Measurements from ENCODE around the gene CD46.

Gene CD46

GRCh38 chr1:207799989-207800648, 48.3 kb downstream of the CD46 start:
- no peak for DNase-seq

GRCh38 chr1:207801819-207802218, 50.0 kb downstream of the CD46 start:
- DNase-seq, result no peak

GRCh38 chr1:207803678-207804077, 51.8 kb downstream of the CD46 start:
- DNase-seq, result no peak

GRCh38 chr1:207804721-207805468, 53.0 kb downstream of the CD46 start:
- DNase-seq, result no peak

GRCh38 chr1:207805841-207806421, 54.1 kb downstream of the CD46 start:
- DNase-seq, result no peak

- DNase-seq, result no peak
Measured at GRCh38 chr1:207806531-207807325, 54.9 kb downstream of the CD46 start.

GRCh38 chr1:207807326-207807689, 55.5 kb downstream of the CD46 start:
- DNase-seq, result peak; percentile 53

GRCh38 chr1:207807690-207808321, 56.0 kb downstream of the CD46 start:
- DNase-seq, result peak; percentile 13

- DNase-seq, result no peak
Measured at GRCh38 chr1:207808322-207808705, 56.5 kb downstream of the CD46 start.

- DNase-seq, result no peak
Measured at GRCh38 chr1:207808911-207809555, 57.2 kb downstream of the CD46 start.

- DNase-seq, result no peak
Measured at GRCh38 chr1:207810173-207810572, 58.3 kb downstream of the CD46 start.

GRCh38 chr1:207810606-207811295, 58.9 kb downstream of the CD46 start:
- no peak for DNase-seq

- no peak for DNase-seq
Measured at GRCh38 chr1:207811319-207811718, 59.5 kb downstream of the CD46 start.

- DNase-seq, result no peak
Measured at GRCh38 chr1:207811920-207812720, 60.3 kb downstream of the CD46 start.

GRCh38 chr1:207812778-207813511, 61.1 kb downstream of the CD46 start:
- no peak for DNase-seq

GRCh38 chr1:207813512-207813881, 61.6 kb downstream of the CD46 start:
- DNase-seq, result no peak

GRCh38 chr1:207813946-207814345, 62.1 kb downstream of the CD46 start:
- DNase-seq, result no peak

- DNase-seq, result no peak
Measured at GRCh38 chr1:207814469-207814868, 62.6 kb downstream of the CD46 start.

GRCh38 chr1:207815466-207815865, 63.6 kb downstream of the CD46 start:
- DNase-seq, result no peak

GRCh38 chr1:207815913-207816291, 64.0 kb downstream of the CD46 start:
- no peak for DNase-seq
